Esophagus muscularis mucosa (tissue), 4 donors: Measurements from ENCODE around the gene PRLR.

Experiments
- EP300 ChIP-seq: sonication (generic); formaldehyde crosslinking; IDR thresholded peaks from one replicate; pipeline ENCODE4 v1.6.1; 2017; ENCODE audit warnings: antibody characterized with exemption
- POLR2A ChIP-seq: fragments of 450-650 bp; IDR thresholded peaks from one replicate; pipeline ENCODE4 v1.6.1; 2017; ENCODE audit warnings: antibody characterized with exemption, moderate library complexity, mild to moderate bottlenecking, low read depth
- POLR2AphosphoS5 ChIP-seq, 2 donors: sonication (generic); formaldehyde crosslinking; IDR thresholded peaks; one replicate each; pipeline ENCODE4 v1.6.1; 2017; ENCODE audit warnings: antibody characterized with exemption in 2 of 2
- TF ChIP-seq, protein P1 (sequence below), 3 experiments: fragments of 200-600 bp in 2 of 3; fragments of 450-650 bp in 1 of 3; sonication (generic) in 2 of 3; IDR thresholded peaks; one replicate each; pipeline ENCODE4 v1.5.1; 2017 to 2019; ENCODE audit warnings: antibody characterized with exemption in 3 of 3, mild to moderate bottlenecking in 2 of 3, moderate library complexity in 1 of 3

DNA sequence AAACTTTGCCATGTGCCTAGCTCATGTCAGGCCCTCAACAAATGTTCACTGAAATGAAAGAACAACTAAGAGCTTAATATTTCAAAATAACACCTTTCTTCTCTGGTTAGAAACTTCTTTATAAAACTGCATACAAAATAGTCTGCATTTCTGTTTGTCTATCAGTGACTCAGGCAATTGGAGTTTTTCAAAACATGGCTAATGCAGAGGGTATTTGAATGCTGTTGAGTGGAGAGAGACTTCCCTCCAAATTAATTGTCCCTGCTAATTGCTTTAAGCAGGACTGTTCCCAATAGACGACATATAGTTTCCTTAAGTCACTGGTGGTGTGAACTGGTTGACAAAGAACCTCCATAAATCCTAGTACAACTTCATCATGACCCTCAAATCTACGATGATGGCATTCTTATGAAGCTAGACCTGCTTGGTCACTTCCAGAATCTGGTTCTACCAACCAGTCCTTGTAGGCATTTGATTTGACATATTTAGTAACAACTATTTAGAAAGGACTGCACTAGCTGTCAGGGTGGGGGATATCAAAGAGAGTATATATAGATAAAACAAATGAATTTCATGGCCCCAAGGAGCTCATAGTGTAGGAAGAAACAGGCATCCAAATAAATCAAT is 84.5 kb downstream of the PRLR start:
- TF ChIP-seq POLR2A (no peak), EP300 (no peak), POLR2AphosphoS5 (IDR thresholded peaks at IDR 0.05) (no peak)
- TF ChIP-seq, protein P1, sequence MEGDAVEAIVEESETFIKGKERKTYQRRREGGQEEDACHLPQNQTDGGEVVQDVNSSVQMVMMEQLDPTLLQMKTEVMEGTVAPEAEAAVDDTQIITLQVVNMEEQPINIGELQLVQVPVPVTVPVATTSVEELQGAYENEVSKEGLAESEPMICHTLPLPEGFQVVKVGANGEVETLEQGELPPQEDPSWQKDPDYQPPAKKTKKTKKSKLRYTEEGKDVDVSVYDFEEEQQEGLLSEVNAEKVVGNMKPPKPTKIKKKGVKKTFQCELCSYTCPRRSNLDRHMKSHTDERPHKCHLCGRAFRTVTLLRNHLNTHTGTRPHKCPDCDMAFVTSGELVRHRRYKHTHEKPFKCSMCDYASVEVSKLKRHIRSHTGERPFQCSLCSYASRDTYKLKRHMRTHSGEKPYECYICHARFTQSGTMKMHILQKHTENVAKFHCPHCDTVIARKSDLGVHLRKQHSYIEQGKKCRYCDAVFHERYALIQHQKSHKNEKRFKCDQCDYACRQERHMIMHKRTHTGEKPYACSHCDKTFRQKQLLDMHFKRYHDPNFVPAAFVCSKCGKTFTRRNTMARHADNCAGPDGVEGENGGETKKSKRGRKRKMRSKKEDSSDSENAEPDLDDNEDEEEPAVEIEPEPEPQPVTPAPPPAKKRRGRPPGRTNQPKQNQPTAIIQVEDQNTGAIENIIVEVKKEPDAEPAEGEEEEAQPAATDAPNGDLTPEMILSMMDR (IDR thresholded peaks at IDR 0.05), result no peak
